Activated CD4-positive, alpha-beta T cell treated with anti-CD3 and anti-CD28 coated beads for 4 hours (primary cell): Measurements from ENCODE around the gene EPRS1.
A peak's percentile ranks its signal among the peaks of the same experiment; 100 is the strongest.
"Not testable (repeated sequence)": the region's sequence is repeated elsewhere in the genome, so short reads cannot be mapped to it uniquely, and the experiment has no call there.

Experiments used
- DNase-seq, 2 donors: peaks; one replicate each; pipeline ENCODE4 v3.0.0-alpha.2; 2020

EPRS1 gene

GRCh38 chr1:220046052-220046930 lies at the start of gene EPRS1:
TSS of gene EPRS1 (minus strand) at chr1:220046505. CDS start at chr1:220046388, 117 bp downstream.
- peak; percentile 90 to 92 for DNase-seq

- peak; percentile 90 to 93 for DNase-seq
These were observed 48.0 kb upstream of the EPRS1 start, which contains the start of gene IARS2 for GRCh38 chr1:220094016-220094911. TSS of gene IARS2 (plus strand) at chr1:220094132. CDS start at chr1:220094217, 85 bp downstream.

- DNase-seq: no peak
These were observed 47.2 kb upstream of the EPRS1 start for GRCh38 chr1:220093361-220094015.

GRCh38 chr1:220092694-220093093 lies 46.4 kb upstream of the EPRS1 start:
- no peak for DNase-seq

- DNase-seq: peak; percentile 93 to 99
These were observed 43.6 kb upstream of the EPRS1 start, which contains the start of gene BPNT1 for GRCh38 chr1:220089650-220090556. TSS of gene BPNT1 (minus strand) at chr1:220089788. CDS start at chr1:220079846, 9,942 bp downstream.

- not testable (repeated sequence) for DNase-seq
These were observed 40.0 kb upstream of the EPRS1 start for GRCh38 chr1:220086261-220086686.

GRCh38 chr1:220084460-220084859 lies 38.2 kb upstream of the EPRS1 start:
- no peak for DNase-seq

GRCh38 chr1:220077887-220078286 lies 31.6 kb upstream of the EPRS1 start:
- no peak for DNase-seq

GRCh38 chr1:220076861-220077762 lies 30.8 kb upstream of the EPRS1 start:
- DNase-seq: no peak

- no peak for DNase-seq
These were observed 21.2 kb upstream of the EPRS1 start for GRCh38 chr1:220067269-220068204.

- DNase-seq: no peak
These were observed 16.3 kb upstream of the EPRS1 start for GRCh38 chr1:220062629-220063028.

- no peak for DNase-seq
These were observed 14.6 kb upstream of the EPRS1 start for GRCh38 chr1:220060876-220061275.

- no peak for DNase-seq
These were observed 10.1 kb upstream of the EPRS1 start for GRCh38 chr1:220056374-220056773.

- peak in 1 of 2 donors; percentile 13 for DNase-seq
These were observed 801 bp downstream of the EPRS1 start for GRCh38 chr1:220045356-220046051.

- DNase-seq: no peak
These were observed 1.5 kb downstream of the EPRS1 start for GRCh38 chr1:220044678-220045355.

GRCh38 chr1:220043646-220044045 lies 2.7 kb downstream of the EPRS1 start:
- DNase-seq: no peak

GRCh38 chr1:220040028-220040596 lies 6.2 kb downstream of the EPRS1 start:
- no peak for DNase-seq

- no peak for DNase-seq
These were observed 7.7 kb downstream of the EPRS1 start for GRCh38 chr1:220038640-220039039.
